ENCODE measurements around the gene SOX5. TPM values are rescaled to one million over a fixed set of nuclear protein-coding genes. Genes with fewer than 3 reads are reported as not detected.

Gene SOX5
- total and polyA plus RNA-seq, 11 donors = 0.49 to 4.9 (median 2.5) TPM

DNA sequence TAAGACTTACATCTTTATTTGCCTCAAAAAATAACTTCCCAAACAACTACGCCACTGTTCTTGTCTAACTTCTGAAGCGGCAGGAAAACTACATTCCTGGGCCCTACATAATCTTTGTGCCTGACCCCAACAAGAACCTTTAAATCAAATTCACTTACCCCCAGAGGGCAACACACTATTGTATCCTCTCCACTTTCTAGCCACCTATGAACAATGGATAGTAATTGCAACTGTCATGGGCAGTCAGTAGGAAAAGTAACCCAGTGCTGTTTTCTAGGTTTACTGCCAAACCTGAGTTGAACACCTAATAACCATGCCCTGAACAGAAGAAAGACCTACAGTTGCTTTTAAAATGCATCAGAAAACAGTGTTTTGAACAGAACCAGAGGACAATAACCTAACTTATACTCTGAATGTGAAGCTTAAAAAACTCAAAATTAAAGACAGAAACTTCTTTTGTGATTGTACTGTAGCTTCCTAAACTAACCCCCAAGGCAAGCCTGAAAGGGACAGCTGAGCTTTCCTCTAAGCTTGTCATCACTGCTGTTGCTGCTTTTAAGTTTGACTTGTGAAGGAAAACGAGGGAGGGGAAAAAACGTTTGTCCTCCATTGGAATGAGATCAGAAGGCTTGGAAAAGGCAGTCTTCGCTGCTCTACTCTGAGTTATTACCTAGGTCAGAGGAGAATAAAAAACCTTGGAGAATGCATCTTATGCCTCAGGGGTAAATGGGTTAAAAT is 195.7 kb downstream of the SOX5 start:
- Histone ChIP-seq H3K4me1 (no peaks in the 10 kb centered on the region), H3K27me3 (no peaks in the 10 kb centered on the region), H3K36me3 (no peaks in the 10 kb centered on the region), H3K4me3 (no peak overlapping the region), H3K27ac (no peak overlapping the region), H3K9me3 (no peaks in the 10 kb centered on the region)
- 66 to 71% (median 68%) methylated on average over 5 of the region's 5 CpGs for WGBS, 4 donors
- no peak for ATAC-seq
- intact Hi-C loops (cut with DNase I) = no loop called here
- no peak for DNase-seq
- TF ChIP-seq CTCF (IDR thresholded peaks at IDR 0.05) (no peak), POLR2A (IDR thresholded peaks at IDR 0.05) (no peak)

DNA sequence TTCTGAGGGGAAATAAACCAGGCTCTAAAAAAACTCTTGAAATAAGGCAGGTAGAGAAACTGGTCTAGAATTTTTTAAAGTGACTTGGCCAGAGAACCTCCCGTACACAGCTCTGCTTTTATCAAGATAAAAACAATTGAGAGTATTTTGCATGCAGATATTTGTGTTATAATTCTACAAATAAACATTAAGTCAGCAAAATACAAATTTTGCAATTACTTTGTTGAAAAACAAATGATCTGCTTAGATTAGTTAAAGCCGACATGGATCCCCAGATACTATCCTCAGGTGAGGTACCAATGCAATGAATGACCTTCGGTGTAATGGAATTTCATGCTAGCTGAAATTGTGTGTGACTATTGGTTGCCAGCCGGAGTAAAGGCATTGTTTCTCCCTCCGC is 197.2 kb downstream of the SOX5 start:
- Histone ChIP-seq H3K4me1 (no peaks in the 10 kb centered on the region), H3K4me3 (no peak overlapping the region), H3K27ac (no peak overlapping the region), H3K9me3 (no peaks in the 10 kb centered on the region), H3K36me3 (no peaks in the 10 kb centered on the region), H3K27me3 (no peaks in the 10 kb centered on the region)
- DNase-seq = no peak
- ATAC-seq = no peak
- intact Hi-C loops (cut with DNase I) = no loop called here
- WGBS, 4 donors = 89 to 94% (median 93%) methylated on average over 5 of the region's 5 CpGs
- TF ChIP-seq CTCF (IDR thresholded peaks at IDR 0.05) = no peak
- TF ChIP-seq POLR2A (IDR thresholded peaks at IDR 0.05) = no peak

DNA sequence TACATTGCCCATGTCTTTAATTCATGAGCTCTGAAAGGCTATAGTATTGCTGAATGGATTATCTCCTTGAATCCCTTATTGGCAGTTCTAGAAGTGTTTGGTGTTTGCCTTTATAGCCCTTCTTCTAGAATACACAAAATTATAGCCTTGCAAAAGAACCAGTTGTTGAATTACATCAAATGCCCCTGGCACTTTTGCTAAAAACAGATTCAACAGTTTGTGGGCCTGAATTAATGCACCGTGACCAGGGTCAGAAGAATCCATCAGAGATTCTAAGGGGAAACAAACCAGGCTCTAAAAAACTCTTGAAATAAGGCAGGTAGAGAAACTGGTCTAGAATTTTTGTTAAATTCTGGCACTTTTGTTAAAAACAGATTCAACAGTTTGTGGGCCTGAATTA is 197.8 kb downstream of the SOX5 start:
- Histone ChIP-seq H3K27me3 (no peaks in the 10 kb centered on the region), H3K4me1 (no peaks in the 10 kb centered on the region), H3K36me3 (no peaks in the 10 kb centered on the region), H3K9me3 (no peaks in the 10 kb centered on the region), H3K4me3 (no peak overlapping the region), H3K27ac (no peak overlapping the region)
- 81 to 100% (median 87%) methylated on average over 1 of the region's 1 CpG for WGBS, 4 donors
- TF ChIP-seq POLR2A (IDR thresholded peaks at IDR 0.05) = no peak
- TF ChIP-seq CTCF (IDR thresholded peaks at IDR 0.05) = no peak
- intact Hi-C loops (cut with DNase I) = no loop called here
- ATAC-seq = no peak
- DNase-seq = no peak

GRCh38 chr12:23750923-23751322 is 198.5 kb downstream of the SOX5 start:
- no peak for TF ChIP-seq POLR2A (IDR thresholded peaks at IDR 0.05)
- TF ChIP-seq CTCF (IDR thresholded peaks at IDR 0.05) = no peak
- Histone ChIP-seq H3K4me3 (no peak overlapping the region), H3K27me3 (no peaks in the 10 kb centered on the region), H3K9me3 (no peaks in the 10 kb centered on the region), H3K4me1 (no peaks in the 10 kb centered on the region), H3K27ac (no peak overlapping the region), H3K36me3 (no peaks in the 10 kb centered on the region)
- no peak for ATAC-seq
- intact Hi-C loops (cut with DNase I) = no loop called here
- 93 to 97% (median 95%) methylated on average over 3 of the region's 3 CpGs for WGBS, 4 donors
- no peak for DNase-seq

Data from heart left ventricle (tissue), 16 donors.